GM23338 (cell line): Measurements from ENCODE around the gene CYB5A. TPM values are rescaled to one million over a fixed set of nuclear protein-coding genes. Genes with fewer than 3 reads are reported as not detected.

Experiments
- ATAC-seq: fragments of 200-7000 bp; cut with Tn5 transposase; 3 replicates; pipeline ENCODE4 v1.9.1; 2020
- DNase-seq: peaks from one replicate; pipeline ENCODE4 v3.0.0-alpha.2; 2015; ENCODE audit warnings: low spot score
- H2AFZ ChIP-seq: fragments of 200-600 bp; sonication (generic); 2 replicates; pipeline ENCODE4 v1.8.0; 2016; ENCODE audit warnings: antibody characterized with exemption, mild to moderate bottlenecking, moderate library complexity
- H3F3A ChIP-seq: fragments of 200-600 bp; sonication (generic); replicated peaks from 2 replicates; pipeline ENCODE4 v1.8.0; 2017; ENCODE audit warnings: antibody characterized with exemption, mixed run types, low read depth
- H3K27ac ChIP-seq: fragments of 200-600 bp; sonication (generic); 2 replicates; pipeline ENCODE4 v1.6.1; 2016; ENCODE audit warnings: low read depth
- H3K27me3 ChIP-seq: fragments of 200-600 bp; sonication (generic); 2 replicates; pipeline ENCODE4 v1.8.0; 2016; ENCODE audit warnings: mild to moderate bottlenecking, mixed run types, moderate library complexity; ENCODE audit not compliant: insufficient read depth
- H3K36me3 ChIP-seq: fragments of 200-600 bp; sonication (generic); 2 replicates; pipeline ENCODE4 v1.8.0; 2016; ENCODE audit warnings: mild to moderate bottlenecking; ENCODE audit not compliant: insufficient read depth
- H3K4me1 ChIP-seq: fragments of 200-600 bp; sonication (generic); 2 replicates; pipeline ENCODE4 v1.8.0; 2016; ENCODE audit warnings: mild to moderate bottlenecking, moderate library complexity; ENCODE audit not compliant: insufficient read depth
- H3K4me2 ChIP-seq: fragments of 200-600 bp; sonication (generic); 2 replicates; pipeline ENCODE4 v1.7.1; 2017; ENCODE audit warnings: mixed run types
- H3K4me3 ChIP-seq: fragments of 200-600 bp; sonication (generic); 2 replicates; pipeline ENCODE4 v1.6.1; 2016; ENCODE audit warnings: mixed run types
- H3K79me2 ChIP-seq: fragments of 200-600 bp; sonication (generic); replicated peaks from 2 replicates; pipeline ENCODE4 v1.8.0; 2017; ENCODE audit warnings: mild to moderate bottlenecking; ENCODE audit not compliant: insufficient read depth
- H3K9me2 ChIP-seq: fragments of 200-600 bp; sonication (generic); 2 replicates; pipeline ENCODE4 v1.8.0; 2017; ENCODE audit not compliant: insufficient read depth
- H4K20me1 ChIP-seq: fragments of 200-600 bp; sonication (generic); replicated peaks from 2 replicates; pipeline ENCODE4 v1.8.0; 2017; ENCODE audit warnings: mild to moderate bottlenecking; ENCODE audit not compliant: insufficient read depth
- H3K27ac Mint-ChIP-seq: 2 replicates; pipeline ENCODE4 v1.8.0; 2020; ENCODE audit warnings: inconsistent platforms, mild to moderate bottlenecking, moderate library complexity, mixed read lengths
- H3K27me3 Mint-ChIP-seq: 3 replicates; pipeline ENCODE4 v1.8.0; 2022; ENCODE audit warnings: low read depth, mild to moderate bottlenecking, moderate library complexity, mixed read lengths, inconsistent platforms; ENCODE audit not compliant: insufficient read depth, poor library complexity
- H3K36me3 Mint-ChIP-seq: 3 replicates; pipeline ENCODE4 v1.8.0; 2021; ENCODE audit warnings: low read depth, mild to moderate bottlenecking, inconsistent platforms, moderate library complexity, mixed read lengths
- H3K4me1 Mint-ChIP-seq: 3 replicates; pipeline ENCODE4 v1.8.0; 2020; ENCODE audit warnings: mild to moderate bottlenecking, inconsistent platforms, mixed read lengths
- H3K4me3 Mint-ChIP-seq: 3 replicates; pipeline ENCODE4 v1.8.0; 2021; ENCODE audit warnings: moderate library complexity, mild to moderate bottlenecking, inconsistent platforms, mixed read lengths
- H3K9me3 Mint-ChIP-seq: 3 replicates; pipeline ENCODE4 v1.8.0; 2020; ENCODE audit warnings: moderate library complexity, mild to moderate bottlenecking, inconsistent platforms, mixed read lengths
- ETS1 ChIP-seq: IDR thresholded peaks from 2 replicates; pipeline ENCODE4 v1.6.1; 2016; ENCODE audit warnings: antibody characterized with exemption
- ZNF331 ChIP-seq: fragments of 250-450 bp; sonication (Bioruptor Pico); IDR thresholded peaks from 2 replicates; pipeline ENCODE4 v1.5.0; 2020; ENCODE audit warnings: low read depth, mild to moderate bottlenecking, moderate library complexity
- polyA plus RNA-seq: library from polyadenylated mRNA; unstranded; fragments of >200 nt; fragmentation: Nextera tagmentation; extraction: Ambion mirVana; gene quantifications from 2 replicates; pipeline ENCODE4 v1.2.1, GENCODE V29; 2016
- total RNA-seq: library from RNA; depleted of rRNA; stranded (reverse); fragments of >200 nt; shearing (Covaris generic); gene quantifications from 2 replicates; pipeline ENCODE4 v1.2.3, GENCODE V29; 2014
- TF ChIP-seq, protein P1 (sequence below): IDR thresholded peaks from one replicate; pipeline ENCODE4 v1.6.1; 2018; ENCODE audit warnings: antibody characterized with exemption; ENCODE audit not compliant: unreplicated experiment

Gene CYB5A
- total and polyA plus RNA-seq, 2 experiments from 2014 or later, result 136 to 283 TPM

GRCh38 chr18:74281980-74282754, 9.6 kb downstream of the CYB5A start:
- Histone ChIP-seq H3K79me2 (peaks cover 99% of the 10 kb centered on the region), H3K4me2 (peak overlapping the region; percentile 79)

GRCh38 chr18:74281011-74281979, 10.5 kb downstream of the CYB5A start:
- peak overlapping the region; percentile 90 for H3K27ac ChIP-seq
- H3K79me2 ChIP-seq, result peaks cover 99% of the 10 kb centered on the region
- DNase-seq (peak; percentile 65), ATAC-seq (peak; percentile 62)
- no peak overlapping the region for H2AFZ ChIP-seq
- no peaks in the 10 kb centered on the region for H3K9me2 ChIP-seq
- Mint-ChIP-seq H3K36me3 (peaks cover 54% of the 10 kb centered on the region), H3K4me3 (peak overlapping the region; percentile 59), H3K4me1 (peaks cover 74% of the 10 kb centered on the region), H3K9me3 (peaks cover 2% of the 10 kb centered on the region; the same call in 2 of the 3 replicates), H3K27me3 (peaks cover 15% of the 10 kb centered on the region), H3K27ac (peak overlapping the region; percentile 98)
- H3F3A ChIP-seq, result peaks cover 6% of the 10 kb centered on the region; the same call in 1 of the 2 replicates
- peak overlapping the region; percentile 35 for H3K4me3 ChIP-seq
- H3K4me2 ChIP-seq, result peak overlapping the region; percentile 79
- H3K36me3 ChIP-seq, result no peaks in the 10 kb centered on the region
- no peaks in the 10 kb centered on the region for H3K27me3 ChIP-seq
- peaks cover 63% of the 10 kb centered on the region for H3K4me1 ChIP-seq
- peaks cover 6% of the 10 kb centered on the region for H4K20me1 ChIP-seq
- peak; percentile 68; the same call in 1 of the 2 replicates for TF ChIP-seq ETS1
- TF ChIP-seq, protein P1, sequence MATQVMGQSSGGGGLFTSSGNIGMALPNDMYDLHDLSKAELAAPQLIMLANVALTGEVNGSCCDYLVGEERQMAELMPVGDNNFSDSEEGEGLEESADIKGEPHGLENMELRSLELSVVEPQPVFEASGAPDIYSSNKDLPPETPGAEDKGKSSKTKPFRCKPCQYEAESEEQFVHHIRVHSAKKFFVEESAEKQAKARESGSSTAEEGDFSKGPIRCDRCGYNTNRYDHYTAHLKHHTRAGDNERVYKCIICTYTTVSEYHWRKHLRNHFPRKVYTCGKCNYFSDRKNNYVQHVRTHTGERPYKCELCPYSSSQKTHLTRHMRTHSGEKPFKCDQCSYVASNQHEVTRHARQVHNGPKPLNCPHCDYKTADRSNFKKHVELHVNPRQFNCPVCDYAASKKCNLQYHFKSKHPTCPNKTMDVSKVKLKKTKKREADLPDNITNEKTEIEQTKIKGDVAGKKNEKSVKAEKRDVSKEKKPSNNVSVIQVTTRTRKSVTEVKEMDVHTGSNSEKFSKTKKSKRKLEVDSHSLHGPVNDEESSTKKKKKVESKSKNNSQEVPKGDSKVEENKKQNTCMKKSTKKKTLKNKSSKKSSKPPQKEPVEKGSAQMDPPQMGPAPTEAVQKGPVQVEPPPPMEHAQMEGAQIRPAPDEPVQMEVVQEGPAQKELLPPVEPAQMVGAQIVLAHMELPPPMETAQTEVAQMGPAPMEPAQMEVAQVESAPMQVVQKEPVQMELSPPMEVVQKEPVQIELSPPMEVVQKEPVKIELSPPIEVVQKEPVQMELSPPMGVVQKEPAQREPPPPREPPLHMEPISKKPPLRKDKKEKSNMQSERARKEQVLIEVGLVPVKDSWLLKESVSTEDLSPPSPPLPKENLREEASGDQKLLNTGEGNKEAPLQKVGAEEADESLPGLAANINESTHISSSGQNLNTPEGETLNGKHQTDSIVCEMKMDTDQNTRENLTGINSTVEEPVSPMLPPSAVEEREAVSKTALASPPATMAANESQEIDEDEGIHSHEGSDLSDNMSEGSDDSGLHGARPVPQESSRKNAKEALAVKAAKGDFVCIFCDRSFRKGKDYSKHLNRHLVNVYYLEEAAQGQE, result no peak

More at GRCh38 chr18:74281980-74282754, 9.6 kb downstream of the CYB5A start:
- H3K4me1 Mint-ChIP-seq, result peaks cover 69% of the 10 kb centered on the region
- peaks cover 50% of the 10 kb centered on the region for H3K36me3 Mint-ChIP-seq
- H3K9me2 ChIP-seq, result no peaks in the 10 kb centered on the region
- H3K36me3 ChIP-seq, result no peaks in the 10 kb centered on the region
- peak overlapping the region; percentile 35; the same call in 1 of the 2 replicates for H3K4me3 ChIP-seq
- peaks cover 6% of the 10 kb centered on the region; the same call in 1 of the 2 replicates for H4K20me1 ChIP-seq
- peaks cover 6% of the 10 kb centered on the region; the same call in 1 of the 2 replicates for H3F3A ChIP-seq
- peak; percentile 54 for ATAC-seq
- peak; percentile 42 for DNase-seq
- peak overlapping the region; percentile 90 for H3K27ac ChIP-seq
- H3K27ac Mint-ChIP-seq, result peak overlapping the region; percentile 98
- H2AFZ ChIP-seq, result no peak overlapping the region
- no peaks in the 10 kb centered on the region for H3K27me3 ChIP-seq
- H3K4me3 Mint-ChIP-seq, result peak overlapping the region; percentile 59
- H3K4me1 ChIP-seq, result peaks cover 63% of the 10 kb centered on the region
- H3K9me3 Mint-ChIP-seq, result peaks cover 2% of the 10 kb centered on the region; the same call in 2 of the 3 replicates
- peaks cover 15% of the 10 kb centered on the region for H3K27me3 Mint-ChIP-seq
- TF ChIP-seq ETS1 (peak; percentile 28; the same call in 1 of the 2 replicates), ZNF331 (no peak)
